Gastroesophageal sphincter (tissue), 4 donors: ENCODE results near the gene SEMA4A. TPM values are rescaled to one million over a fixed set of nuclear protein-coding genes. Genes with fewer than 3 reads are reported as not detected.
"Not testable (repeated sequence)": the region's sequence is repeated elsewhere in the genome, so short reads cannot be mapped to it uniquely, and the experiment has no call there.

Experiments
- ATAC-seq: fragments of 150-250 bp; one replicate; pipeline ENCODE4 v1.9.1; 2016; ENCODE audit warnings: mild to moderate bottlenecking, moderate library complexity
- H3K27ac ChIP-seq, 4 donors: fragments of 200-600 bp; sonication (generic) in 3 of 4; 1 replicate in 3 of 4; 2 replicates in 1 of 4; pipeline ENCODE4 v1.5.1; 2016 to 2019
- H3K27me3 ChIP-seq: fragments of 200-600 bp; sonication (generic); one replicate; pipeline ENCODE4 v1.5.1; 2019
- H3K36me3 ChIP-seq, 2 donors: fragments of 200-600 bp; sonication (generic); one replicate each; pipeline ENCODE4 v1.5.1; 2019; ENCODE audit warnings: control low read depth in 1 of 2
- H3K4me1 ChIP-seq, 3 donors: fragments of 200-600 bp; sonication (generic); 1 replicate in 2 of 3; 2 replicates in 1 of 3; pipeline ENCODE4 v1.5.1; 2016 to 2019; ENCODE audit warnings: control low read depth in 2 of 3
- H3K4me3 ChIP-seq, 2 donors: fragments of 200-600 bp; sonication (generic); one replicate each; pipeline ENCODE4 v1.5.1; 2019; ENCODE audit warnings: mild to moderate bottlenecking in 1 of 2, moderate library complexity in 1 of 2
- H3K9me3 ChIP-seq, 3 donors: fragments of 200-600 bp; sonication (generic); one replicate each; pipeline ENCODE4 v1.5.1; 2017 to 2019; ENCODE audit warnings: control low read depth in 2 of 3
- EP300 ChIP-seq: sonication (generic); formaldehyde crosslinking; IDR thresholded peaks from one replicate; pipeline ENCODE4 v1.6.1; 2017; ENCODE audit warnings: antibody characterized with exemption, mild to moderate bottlenecking
- POLR2A ChIP-seq, 2 donors: fragments of 450-650 bp; IDR thresholded peaks; one replicate each; pipeline ENCODE4 v1.6.1; 2017; ENCODE audit warnings: antibody characterized with exemption in 2 of 2, mild to moderate bottlenecking in 2 of 2, moderate library complexity in 1 of 2
- POLR2AphosphoS5 ChIP-seq: sonication (generic); formaldehyde crosslinking; IDR thresholded peaks from one replicate; pipeline ENCODE4 v1.6.1; 2017; ENCODE audit warnings: antibody characterized with exemption
- WGBS, 2 donors: methylation state at CpG; one replicate each; pipeline ENCODE4 v1.1.5; 2018; ENCODE audit warnings: low coverage in 1 of 2; 5-methylcytosine and 5-hydroxymethylcytosine counted together
- total RNA-seq, 4 donors: library from RNA; depleted of rRNA; stranded (reverse); fragments of >200 nt; gene quantifications; one replicate each; pipeline ENCODE4 v1.1.0, GENCODE V29; 2016
- TF ChIP-seq, protein P1 (sequence below), 4 experiments: fragments of 200-600 bp in 2 of 4; fragments of 450-650 bp in 2 of 4; sonication (generic) in 1 of 4; IDR thresholded peaks; one replicate each; pipeline ENCODE4 v1.5.1; 2017 to 2019; ENCODE audit warnings: antibody characterized with exemption in 4 of 4, mild to moderate bottlenecking in 2 of 4, moderate library complexity in 2 of 4

The SEMA4A gene
- total RNA-seq, 4 donors from 2014 or later: 1.7 to 7.5 (median 3.4) TPM

DNA sequence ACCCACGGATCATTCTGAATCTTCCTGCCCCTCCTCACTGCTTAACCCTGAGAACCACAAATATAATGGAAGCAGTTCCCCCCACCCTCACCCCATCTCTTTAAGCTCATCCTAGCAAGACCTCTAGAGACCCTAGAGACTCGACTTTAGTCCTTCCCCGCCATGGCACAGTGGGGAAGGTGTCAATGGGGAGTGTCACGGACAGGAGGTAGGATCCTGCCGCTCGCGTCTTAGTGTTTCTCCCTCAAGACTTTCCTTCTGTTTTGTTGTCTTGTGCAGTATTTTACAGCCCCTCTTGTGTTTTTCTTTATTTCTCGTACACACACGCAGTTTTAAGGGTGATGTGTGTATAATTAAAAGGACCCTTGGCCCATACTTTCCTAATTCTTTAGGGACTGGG lies 58.7 kb downstream of the SEMA4A start:
- WGBS, 2 donors: 61 to 95% methylated on average over 4 to 8 of the region's 9 CpGs
- Histone ChIP-seq H3K9me3 (no peaks in the 10 kb centered on the region), H3K27ac (peak overlapping the region; percentile 88 to 95 (median 90)), H3K36me3 (peaks cover 0 to 54% of the 10 kb centered on the region in 2 donors), H3K27me3 (no peaks in the 10 kb centered on the region), H3K4me1 (peaks cover 0 to 32% (median 11%) of the 10 kb centered on the region in 3 donors), H3K4me3 (peak overlapping the region in 1 of 2 donors; percentile 64)
- TF ChIP-seq POLR2A (IDR thresholded peaks at IDR 0.05): no peak
- TF ChIP-seq POLR2AphosphoS5: no peak
- TF ChIP-seq EP300: no peak
- TF ChIP-seq, protein P1, sequence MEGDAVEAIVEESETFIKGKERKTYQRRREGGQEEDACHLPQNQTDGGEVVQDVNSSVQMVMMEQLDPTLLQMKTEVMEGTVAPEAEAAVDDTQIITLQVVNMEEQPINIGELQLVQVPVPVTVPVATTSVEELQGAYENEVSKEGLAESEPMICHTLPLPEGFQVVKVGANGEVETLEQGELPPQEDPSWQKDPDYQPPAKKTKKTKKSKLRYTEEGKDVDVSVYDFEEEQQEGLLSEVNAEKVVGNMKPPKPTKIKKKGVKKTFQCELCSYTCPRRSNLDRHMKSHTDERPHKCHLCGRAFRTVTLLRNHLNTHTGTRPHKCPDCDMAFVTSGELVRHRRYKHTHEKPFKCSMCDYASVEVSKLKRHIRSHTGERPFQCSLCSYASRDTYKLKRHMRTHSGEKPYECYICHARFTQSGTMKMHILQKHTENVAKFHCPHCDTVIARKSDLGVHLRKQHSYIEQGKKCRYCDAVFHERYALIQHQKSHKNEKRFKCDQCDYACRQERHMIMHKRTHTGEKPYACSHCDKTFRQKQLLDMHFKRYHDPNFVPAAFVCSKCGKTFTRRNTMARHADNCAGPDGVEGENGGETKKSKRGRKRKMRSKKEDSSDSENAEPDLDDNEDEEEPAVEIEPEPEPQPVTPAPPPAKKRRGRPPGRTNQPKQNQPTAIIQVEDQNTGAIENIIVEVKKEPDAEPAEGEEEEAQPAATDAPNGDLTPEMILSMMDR (IDR thresholded peaks at IDR 0.05): no peak
- ATAC-seq: no peak

DNA sequence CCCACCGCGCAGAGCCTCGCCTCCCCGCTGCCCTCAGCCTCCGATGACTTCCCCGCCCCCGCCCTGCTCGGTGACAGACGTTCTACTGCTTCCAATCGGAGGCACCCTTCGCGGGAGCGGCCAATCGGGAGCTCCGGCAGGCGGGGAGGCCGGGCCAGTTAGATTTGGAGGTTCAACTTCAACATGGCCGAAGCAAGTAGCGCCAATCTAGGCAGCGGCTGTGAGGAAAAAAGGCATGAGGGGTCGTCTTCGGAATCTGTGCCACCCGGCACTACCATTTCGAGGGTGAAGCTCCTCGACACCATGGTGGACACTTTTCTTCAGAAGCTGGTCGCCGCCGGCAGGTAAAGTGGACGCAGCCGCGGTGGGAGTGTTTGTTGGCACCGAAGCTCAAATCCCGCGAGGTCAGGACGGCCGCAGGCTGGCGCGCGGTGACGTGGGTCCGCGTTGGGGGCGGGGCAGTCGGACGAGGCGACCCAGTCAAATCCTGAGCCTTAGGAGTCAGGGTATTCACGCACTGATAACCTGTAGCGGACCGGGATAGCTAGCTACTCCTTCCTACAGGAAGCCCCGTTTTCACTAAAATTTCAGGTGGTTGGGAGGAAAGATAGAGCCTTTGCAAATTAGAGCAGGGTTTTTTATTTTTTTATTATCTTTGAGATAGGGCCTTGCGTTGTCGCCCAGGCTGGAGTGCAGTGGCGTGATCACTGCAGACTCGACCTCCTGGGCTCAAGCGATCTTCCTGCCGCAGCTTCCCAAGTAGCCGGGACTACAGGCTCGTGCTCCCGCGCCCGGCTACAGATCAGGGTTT lies 59.7 kb downstream of the SEMA4A start, which contains the start of gene PMF1:
TSS of gene PMF1 (plus strand) at position 175 of the 811 bp plus-strand sequence. CDS start at position 184, 9 bp downstream.
- Histone ChIP-seq H3K4me1 (peaks cover 0 to 41% (median 11%) of the 10 kb centered on the region in 3 donors), H3K36me3 (peaks cover 0 to 45% of the 10 kb centered on the region in 2 donors), H3K27me3 (no peaks in the 10 kb centered on the region), H3K4me3 (peak within 1 kb of the TSS; percentile 40 to 64), H3K27ac (peak within 1 kb of the TSS; percentile 88 to 95 (median 90)), H3K9me3 (no peaks in the 10 kb centered on the region)
- peak; percentile 99 for ATAC-seq
- WGBS, 2 donors: 0 to 1% methylated on average over 12 to 20 of the region's 61 CpGs
- peak; percentile 48 to 62 for TF ChIP-seq POLR2A (IDR thresholded peaks at IDR 0.05)
- TF ChIP-seq POLR2AphosphoS5: peak; percentile 73
- TF ChIP-seq, protein P1 (IDR thresholded peaks at IDR 0.05): peak in 2 of 4 experiments; percentile 13 to 16
- no peak for TF ChIP-seq EP300

DNA sequence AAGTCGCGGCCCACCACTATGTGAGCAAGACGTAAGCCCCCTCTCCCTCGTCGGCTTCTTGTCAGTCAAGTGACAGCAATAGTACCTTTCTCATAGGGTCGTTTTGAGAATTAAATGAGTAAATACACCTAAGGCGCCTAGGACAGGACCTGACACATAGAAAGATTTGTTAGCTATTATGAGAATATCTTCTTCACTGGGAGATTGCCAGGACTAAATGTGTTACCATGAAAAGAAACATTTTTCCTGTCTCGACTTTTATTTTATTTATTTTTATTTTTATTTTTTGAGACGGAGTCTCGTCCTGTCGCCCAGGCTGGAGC lies 60.2 kb downstream of the SEMA4A start:
- ATAC-seq: no peak
- Histone ChIP-seq H3K27ac (peak overlapping the region; percentile 88 to 95 (median 90)), H3K36me3 (peaks cover 0 to 39% of the 10 kb centered on the region in 2 donors), H3K27me3 (no peaks in the 10 kb centered on the region), H3K9me3 (no peaks in the 10 kb centered on the region), H3K4me3 (peak overlapping the region; percentile 40 to 64), H3K4me1 (peaks cover 0 to 47% (median 11%) of the 10 kb centered on the region in 3 donors)
- WGBS, 2 donors: 10 to 24% methylated on average over 8 to 9 of the region's 11 CpGs
- TF ChIP-seq POLR2A (IDR thresholded peaks at IDR 0.05): no peak
- no peak for TF ChIP-seq EP300

DNA sequence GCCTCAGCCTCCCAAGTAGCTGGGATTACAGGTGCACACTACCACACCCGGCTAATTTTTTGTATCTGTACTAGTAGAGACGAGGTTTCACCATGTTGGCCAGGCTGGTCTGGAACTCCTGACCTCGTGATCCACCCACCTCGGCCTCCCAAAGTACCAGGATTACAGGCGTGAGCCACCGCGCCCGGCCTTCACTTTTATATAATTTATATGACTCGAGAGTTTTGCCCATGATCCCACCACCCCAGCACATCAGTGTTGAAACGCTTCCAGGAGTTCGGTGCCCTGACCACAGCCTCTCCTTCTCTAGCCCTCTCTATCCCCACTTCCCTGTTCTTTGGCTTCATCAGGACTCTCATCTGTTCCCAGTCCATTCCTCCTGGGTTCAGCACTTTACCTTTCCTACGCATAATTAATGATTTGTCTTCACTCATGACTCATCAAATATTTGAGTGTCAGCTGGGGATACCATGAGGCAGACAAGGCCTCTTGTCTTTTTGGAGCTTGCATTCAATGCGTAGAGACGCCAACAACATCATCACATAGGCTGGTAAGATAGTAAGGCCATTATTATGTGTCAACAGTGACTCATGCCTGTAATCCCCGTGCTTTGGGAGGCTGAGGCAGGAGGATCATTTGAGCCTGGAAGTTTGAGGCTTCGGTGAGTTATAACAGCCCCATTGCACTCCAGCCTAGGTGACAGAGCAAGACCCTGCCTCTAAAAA lies 60.8 kb downstream of the SEMA4A start:
- H3K36me3 ChIP-seq: peaks cover 0 to 34% of the 10 kb centered on the region in 2 donors
- peak overlapping the region in 3 of 4 donors; percentile 89 to 95 (median 92) for H3K27ac ChIP-seq
- 71 to 84% methylated on average over 8 to 16 of the region's 16 CpGs for WGBS, 2 donors
- H3K4me3 ChIP-seq: peak overlapping the region in 1 of 2 donors; percentile 64
- no peak for ATAC-seq
- H3K9me3 ChIP-seq: no peaks in the 10 kb centered on the region
- TF ChIP-seq EP300 (no peak), POLR2AphosphoS5 (no peak), POLR2A (IDR thresholded peaks at IDR 0.05) (no peak)
- TF ChIP-seq, protein P1 (IDR thresholded peaks at IDR 0.05): no peak
- H3K4me1 ChIP-seq: peaks cover 0 to 47% (median 11%) of the 10 kb centered on the region in 3 donors
- no peaks in the 10 kb centered on the region for H3K27me3 ChIP-seq

DNA sequence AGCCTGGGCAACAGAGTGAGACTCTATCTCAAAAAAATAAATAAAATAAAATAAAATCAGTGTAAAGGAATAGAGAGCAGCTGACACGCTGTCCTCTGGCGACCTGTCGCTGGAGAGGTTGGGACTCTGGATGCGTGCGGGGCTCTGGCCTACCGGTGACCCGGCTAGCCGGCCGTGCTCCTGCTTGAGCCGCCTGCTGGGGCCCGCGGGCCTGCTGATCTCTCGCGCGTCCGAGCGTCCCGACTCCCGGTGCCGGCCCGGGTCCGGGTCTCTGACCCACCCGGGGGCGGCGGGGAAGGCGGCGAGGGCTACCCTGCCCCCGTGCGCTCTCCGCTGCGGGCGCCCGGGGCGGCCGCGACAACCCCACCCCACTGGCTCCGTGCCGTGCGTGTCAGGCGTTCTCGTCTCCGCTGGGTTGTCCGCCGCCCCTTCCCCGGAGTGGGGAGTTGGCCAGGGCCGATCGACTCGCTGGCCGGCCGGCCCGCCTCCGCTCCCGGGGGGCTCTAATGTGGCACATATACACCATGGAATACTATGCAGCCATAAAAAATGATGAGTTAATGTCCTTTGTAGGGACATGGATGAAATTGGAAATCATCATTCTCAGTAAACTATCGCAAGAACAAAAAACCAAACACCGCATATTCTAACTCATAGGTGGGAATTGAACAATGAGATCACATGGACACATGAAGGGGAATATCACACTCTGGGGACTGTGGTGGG lies 63.1 kb downstream of the SEMA4A start:
- not testable (repeated sequence) for H3K27ac ChIP-seq, ATAC-seq, H3K4me3 ChIP-seq, H3K27me3 ChIP-seq, H3K9me3 ChIP-seq
- peaks cover 0 to 29% of the 10 kb centered on the region in 2 donors for H3K36me3 ChIP-seq
- 95 to 97% methylated on average over 7 to 10 of the region's 55 CpGs for WGBS, 2 donors
- H3K4me1 ChIP-seq: peaks cover 0 to 47% (median 11%) of the 10 kb centered on the region in 3 donors
